Occipital lobe (tissue), 2 donors: ENCODE measurements around the gene CNN2. TPM values are rescaled to one million over a fixed set of nuclear protein-coding genes. Genes with fewer than 3 reads are reported as not detected.
"Not testable (repeated sequence)": the region's sequence is repeated elsewhere in the genome, so short reads cannot be mapped to it uniquely, and the experiment has no call there.

Experiments
- DNase-seq: peaks from one replicate; lab custom pipeline; 2025; lab: John Stamatoyannopoulos, UW
- total RNA-seq: library from RNA; depleted of rRNA; stranded (reverse); fragments of >200 nt; gene quantifications from one replicate; pipeline ENCODE4 v1.2.3, GENCODE V29; 2014

Gene CNN2
- total RNA-seq, 1 donor from 2014 or later: 9.5 TPM

GRCh38 chr19:1010586-1011510, 15.6 kb upstream of the CNN2 start:
- DNase-seq: no peak

- no peak for DNase-seq
These were observed 14.5 kb upstream of the CNN2 start for GRCh38 chr19:1011831-1012333.

GRCh38 chr19:1012334-1012733, 14.1 kb upstream of the CNN2 start:
- no peak for DNase-seq

GRCh38 chr19:1013218-1013617, 13.2 kb upstream of the CNN2 start:
- DNase-seq: no peak

GRCh38 chr19:1014161-1015060, 12.0 kb upstream of the CNN2 start:
- no peak for DNase-seq

GRCh38 chr19:1015061-1015781, 11.2 kb upstream of the CNN2 start:
- DNase-seq: no peak

GRCh38 chr19:1015782-1016646, 10.4 kb upstream of the CNN2 start:
- DNase-seq: no peak

GRCh38 chr19:1016647-1017114, 9.7 kb upstream of the CNN2 start:
- DNase-seq: no peak

GRCh38 chr19:1017115-1017905, 9.1 kb upstream of the CNN2 start:
- no peak for DNase-seq

GRCh38 chr19:1017906-1018305, 8.5 kb upstream of the CNN2 start:
- DNase-seq: no peak

- no peak for DNase-seq
These were observed 8.0 kb upstream of the CNN2 start for GRCh38 chr19:1018393-1018792.

- DNase-seq: no peak
These were observed 7.3 kb upstream of the CNN2 start for GRCh38 chr19:1018932-1019615.

- DNase-seq: no peak
These were observed 6.8 kb upstream of the CNN2 start for GRCh38 chr19:1019616-1019961.

- no peak for DNase-seq
These were observed 6.2 kb upstream of the CNN2 start for GRCh38 chr19:1019980-1020867.

GRCh38 chr19:1020868-1021425, 5.5 kb upstream of the CNN2 start, which contains the start of gene TMEM259:
Gene TMEM259, minus strand, starts transcription at chr19:1021123. Its CDS starts 127 bp downstream, at chr19:1020996.
- DNase-seq: peak; percentile 95

- DNase-seq: not testable (repeated sequence)
These were observed 2.6 kb upstream of the CNN2 start for GRCh38 chr19:1023883-1024188.

- not testable (repeated sequence) for DNase-seq
These were observed 1.3 kb upstream of the CNN2 start for GRCh38 chr19:1025080-1025479.
